GM06990 (cell line): ENCODE measurements around the gene RASD1.

Experiments used
- DNase-seq: peaks from one replicate; pipeline ENCODE4 v3.0.0-alpha.2; 2011; ENCODE audit not compliant: insufficient read length; ENCODE audit errors: extremely low read depth
- H3K27me3 ChIP-seq: replicated peaks from 2 replicates; pipeline ENCODE4 v1.6.0; 2011; ENCODE audit warnings: low read length; ENCODE audit not compliant: control insufficient read depth, insufficient read depth
- H3K36me3 ChIP-seq: 2 replicates; pipeline ENCODE4 v1.5.1; 2011; ENCODE audit warnings: low read length; ENCODE audit not compliant: control insufficient read depth, insufficient read depth
- H3K4me3 ChIP-seq: replicated peaks from 2 replicates; pipeline ENCODE4 v1.5.1; 2011; ENCODE audit warnings: low read depth, mild to moderate bottlenecking, control low read depth, low read length
- CTCF ChIP-seq: IDR thresholded peaks from 2 replicates; pipeline ENCODE4 v1.5.1; 2011; ENCODE audit warnings: low read length, control low read depth, mild to moderate bottlenecking, inconsistent platforms; ENCODE audit not compliant: insufficient read depth, poor library complexity, severe bottlenecking

Gene RASD1

GRCh38 chr17:17525311-17525710 is 29.1 kb upstream of the RASD1 start:
- Histone ChIP-seq H3K36me3 (no peaks in the 10 kb centered on the region), H3K27me3 (no peaks in the 10 kb centered on the region), H3K4me3 (no peak overlapping the region)
- TF ChIP-seq CTCF: no peak
- no peak for DNase-seq

GRCh38 chr17:17523731-17524490 is 27.7 kb upstream of the RASD1 start:
- no peaks in the 10 kb centered on the region for H3K36me3 ChIP-seq
- TF ChIP-seq CTCF: no peak
- H3K27me3 ChIP-seq: no peaks in the 10 kb centered on the region
- H3K4me3 ChIP-seq: no peak overlapping the region
- DNase-seq: no peak

GRCh38 chr17:17523001-17523730 is 27.0 kb upstream of the RASD1 start:
- Histone ChIP-seq H3K27me3 (no peaks in the 10 kb centered on the region), H3K4me3 (no peak overlapping the region), H3K36me3 (no peaks in the 10 kb centered on the region)
- TF ChIP-seq CTCF: no peak
- DNase-seq: no peak

GRCh38 chr17:17520599-17521232 is 24.5 kb upstream of the RASD1 start:
- no peak for TF ChIP-seq CTCF
- H3K27me3 ChIP-seq: no peaks in the 10 kb centered on the region

GRCh38 chr17:17519886-17520285 is 23.7 kb upstream of the RASD1 start:
- H3K36me3 ChIP-seq: no peaks in the 10 kb centered on the region
- no peak for TF ChIP-seq CTCF
- DNase-seq: no peak
- no peak overlapping the region for H3K4me3 ChIP-seq
- H3K27me3 ChIP-seq: no peaks in the 10 kb centered on the region

More at GRCh38 chr17:17520599-17521232, 24.5 kb upstream of the RASD1 start:
- Histone ChIP-seq H3K4me3 (no peak overlapping the region), H3K36me3 (no peaks in the 10 kb centered on the region)
- no peak for DNase-seq
